SW 1271 (cell line): Measurements from ENCODE around the gene STK11IP.

Experiments
- DNase-seq, 2 experiments: peaks; one replicate each; lab custom pipeline; 2025; lab: John Stamatoyannopoulos, UW

Gene STK11IP, protein sequence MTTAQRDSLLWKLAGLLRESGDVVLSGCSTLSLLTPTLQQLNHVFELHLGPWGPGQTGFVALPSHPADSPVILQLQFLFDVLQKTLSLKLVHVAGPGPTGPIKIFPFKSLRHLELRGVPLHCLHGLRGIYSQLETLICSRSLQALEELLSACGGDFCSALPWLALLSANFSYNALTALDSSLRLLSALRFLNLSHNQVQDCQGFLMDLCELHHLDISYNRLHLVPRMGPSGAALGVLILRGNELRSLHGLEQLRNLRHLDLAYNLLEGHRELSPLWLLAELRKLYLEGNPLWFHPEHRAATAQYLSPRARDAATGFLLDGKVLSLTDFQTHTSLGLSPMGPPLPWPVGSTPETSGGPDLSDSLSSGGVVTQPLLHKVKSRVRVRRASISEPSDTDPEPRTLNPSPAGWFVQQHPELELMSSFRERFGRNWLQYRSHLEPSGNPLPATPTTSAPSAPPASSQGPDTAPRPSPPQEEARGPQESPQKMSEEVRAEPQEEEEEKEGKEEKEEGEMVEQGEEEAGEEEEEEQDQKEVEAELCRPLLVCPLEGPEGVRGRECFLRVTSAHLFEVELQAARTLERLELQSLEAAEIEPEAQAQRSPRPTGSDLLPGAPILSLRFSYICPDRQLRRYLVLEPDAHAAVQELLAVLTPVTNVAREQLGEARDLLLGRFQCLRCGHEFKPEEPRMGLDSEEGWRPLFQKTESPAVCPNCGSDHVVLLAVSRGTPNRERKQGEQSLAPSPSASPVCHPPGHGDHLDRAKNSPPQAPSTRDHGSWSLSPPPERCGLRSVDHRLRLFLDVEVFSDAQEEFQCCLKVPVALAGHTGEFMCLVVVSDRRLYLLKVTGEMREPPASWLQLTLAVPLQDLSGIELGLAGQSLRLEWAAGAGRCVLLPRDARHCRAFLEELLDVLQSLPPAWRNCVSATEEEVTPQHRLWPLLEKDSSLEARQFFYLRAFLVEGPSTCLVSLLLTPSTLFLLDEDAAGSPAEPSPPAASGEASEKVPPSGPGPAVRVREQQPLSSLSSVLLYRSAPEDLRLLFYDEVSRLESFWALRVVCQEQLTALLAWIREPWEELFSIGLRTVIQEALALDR

DNA sequence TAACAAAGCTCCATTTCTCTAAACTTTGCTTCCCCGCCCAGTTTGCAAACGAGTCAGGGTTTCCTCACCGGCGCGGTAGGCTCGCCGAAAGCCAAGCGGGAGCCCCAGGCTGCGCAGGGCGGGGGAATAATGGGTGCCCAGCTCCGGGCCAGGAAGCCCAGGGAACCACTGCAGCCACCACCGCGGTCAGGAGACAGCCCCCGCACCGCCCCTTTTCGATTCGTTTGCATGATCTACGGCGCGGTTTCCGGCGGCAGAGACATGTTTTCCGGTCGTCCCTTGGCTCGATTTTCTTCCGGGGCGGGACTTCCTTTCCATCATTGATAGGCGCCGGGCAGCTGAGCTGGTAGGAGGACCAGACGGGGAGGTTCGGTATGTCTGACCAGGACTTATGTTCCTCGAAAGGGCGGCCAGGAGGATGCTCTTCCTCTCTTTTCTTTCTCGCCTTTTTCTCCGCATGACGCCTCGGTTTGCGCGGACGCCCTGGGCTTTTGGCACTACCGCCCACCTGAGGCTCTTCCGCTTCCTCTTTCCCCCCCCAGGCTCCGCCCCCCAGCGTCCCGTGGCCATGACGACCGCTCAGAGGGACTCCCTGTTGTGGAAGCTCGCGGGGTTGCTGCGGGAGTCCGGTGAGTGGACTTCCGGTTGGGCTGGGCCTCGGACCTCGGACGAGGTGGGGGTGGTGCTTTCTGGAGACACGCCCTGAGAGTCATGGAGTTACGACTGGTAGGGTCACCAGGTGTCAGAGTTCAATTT, at the start of gene STK11IP:
STK11IP (plus strand) TSS at position 306 of the 756 bp plus-strand sequence; CDS start at position 569, 263 bp downstream.
- peak; percentile 92 to 96 for DNase-seq

DNA sequence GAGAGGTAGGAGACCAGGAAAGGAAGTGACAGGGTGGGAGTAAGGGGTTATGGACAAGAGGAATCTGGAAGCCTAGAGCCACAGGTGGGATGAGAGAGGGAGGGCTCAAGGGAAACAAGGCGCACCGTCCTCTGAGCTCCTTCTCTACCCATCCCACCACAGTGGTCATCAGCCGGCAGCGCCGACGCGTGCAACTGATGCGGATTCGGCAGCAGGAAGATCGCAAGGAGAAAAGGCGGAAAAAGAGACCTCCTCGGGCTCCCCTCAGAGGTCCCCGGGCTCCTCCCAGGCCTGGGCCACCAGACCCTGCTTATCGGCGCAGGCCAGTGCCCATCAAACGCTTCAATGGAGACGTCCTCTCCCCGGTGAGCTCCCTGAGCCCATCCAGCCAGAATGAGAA, 48.7 kb upstream of the STK11IP start:
- DNase-seq: no peak

DNA sequence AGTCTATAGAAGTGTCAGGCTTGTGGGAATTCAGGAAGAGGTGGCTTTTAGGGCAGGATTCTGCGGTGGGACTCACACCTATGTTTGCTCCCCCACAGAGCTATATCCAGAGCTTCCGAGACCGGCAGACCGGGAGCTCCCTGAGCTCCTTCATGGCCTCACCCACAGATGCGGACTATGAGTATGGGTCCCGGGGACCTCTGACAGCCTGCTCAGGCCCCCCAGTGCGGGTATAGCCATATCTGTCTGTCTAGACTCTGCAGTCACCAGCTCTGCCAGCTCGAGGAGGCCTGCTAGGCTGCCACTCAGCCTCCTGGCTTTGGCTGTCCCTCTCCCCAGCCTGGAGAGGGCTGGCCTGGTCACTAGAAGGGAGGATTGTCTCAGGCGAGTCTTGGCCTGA, 48.0 kb upstream of the STK11IP start:
- DNase-seq: no peak

DNA sequence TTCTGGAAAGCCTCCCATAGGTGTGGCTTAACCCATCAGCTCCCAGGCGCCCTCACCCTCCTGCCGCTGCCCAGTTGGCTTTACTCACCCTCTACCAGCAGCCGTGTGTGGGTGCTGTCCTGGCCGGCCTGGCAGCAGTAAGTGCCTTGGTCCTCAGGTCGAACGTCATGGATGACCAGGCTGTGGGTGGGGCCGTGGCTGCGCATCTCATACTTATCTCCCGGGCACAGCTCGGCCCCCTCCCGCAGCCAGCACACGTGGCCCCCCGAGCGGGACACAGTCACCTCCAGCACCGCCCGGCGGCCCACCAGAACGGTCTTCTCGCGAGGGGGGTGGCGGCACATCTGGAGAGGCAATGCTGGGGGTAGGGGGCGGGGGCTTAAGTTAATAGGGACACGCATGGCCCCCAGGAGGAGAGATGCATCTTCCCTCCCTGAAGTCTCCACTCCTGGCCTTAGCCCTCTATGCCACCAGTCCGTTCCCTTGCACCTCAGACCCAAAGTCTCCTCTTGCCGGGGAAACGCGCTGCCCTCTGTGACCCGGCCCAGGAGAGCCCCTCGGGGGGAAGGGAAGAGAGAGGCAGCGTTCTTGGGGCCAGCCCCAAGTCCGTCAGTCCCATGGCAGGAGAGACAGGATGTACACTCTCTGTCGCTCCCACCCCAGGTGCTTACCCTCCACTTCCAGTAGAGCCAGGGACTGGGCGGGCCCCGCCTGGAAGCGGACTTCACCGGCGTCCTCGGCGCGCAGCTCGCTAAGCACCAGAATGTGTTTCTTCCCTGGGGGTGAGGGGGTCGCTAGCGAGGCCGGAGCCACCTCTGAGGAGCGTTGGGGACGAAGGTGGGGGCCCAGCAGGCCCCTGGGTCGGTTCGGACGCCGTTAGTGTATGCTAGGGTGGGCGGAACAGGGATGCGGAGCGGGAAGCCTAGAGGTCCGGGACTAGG, 45.9 kb upstream of the STK11IP start:
- DNase-seq: peak in 1 of 2 experiments; percentile 34

DNA sequence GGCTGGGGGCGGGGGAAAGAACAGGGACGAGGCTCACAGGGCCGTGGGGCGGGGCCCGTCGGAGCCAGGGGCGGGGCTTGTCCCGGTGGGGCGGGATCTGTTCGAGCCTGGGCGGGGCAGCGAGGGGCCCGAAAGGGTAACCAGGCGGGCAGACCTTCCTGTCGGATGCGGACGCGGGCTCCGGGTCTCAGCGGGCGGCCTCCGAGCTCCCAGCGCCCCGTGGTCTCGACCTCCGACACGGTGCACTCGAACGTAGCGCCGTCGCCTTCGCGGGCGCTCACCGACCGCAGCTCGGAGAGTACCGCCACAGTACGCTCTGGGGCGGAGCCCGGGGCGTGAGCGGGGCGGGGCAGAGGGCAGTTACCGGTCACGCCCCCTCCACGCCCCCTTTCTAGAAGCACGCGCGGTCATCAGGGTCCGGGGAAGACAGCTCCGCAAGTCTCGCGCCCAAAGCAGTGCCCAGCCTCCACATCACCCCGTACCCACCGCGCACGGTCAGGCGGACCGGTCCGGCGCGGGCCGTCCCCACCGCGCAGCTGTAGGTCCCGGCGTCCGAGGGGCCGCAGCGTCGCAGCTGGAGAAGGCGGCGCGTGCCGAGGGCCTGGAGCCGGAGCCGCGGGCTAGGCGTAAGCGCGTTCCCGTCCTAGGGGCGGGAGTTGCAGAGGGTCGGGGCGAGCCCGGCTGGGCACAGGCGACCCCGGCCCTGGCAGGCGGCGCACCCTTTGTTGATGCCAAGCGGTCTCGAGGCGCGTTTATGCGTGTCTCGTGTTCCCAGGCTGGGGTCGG, 45.1 kb upstream of the STK11IP start:
- peak; percentile 36 to 74 for DNase-seq

DNA sequence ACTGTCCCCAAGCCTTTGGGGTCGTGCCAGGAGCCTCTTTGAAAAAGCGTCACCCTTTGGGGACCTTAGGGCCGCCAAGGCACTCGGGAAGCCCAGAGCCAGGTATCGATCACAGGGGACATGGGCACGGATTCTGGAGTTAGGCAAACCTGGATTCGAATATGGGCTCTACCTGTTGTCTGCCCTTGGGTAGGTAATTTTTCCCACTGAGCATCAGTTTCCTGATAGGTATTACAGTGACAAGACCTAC, 44.6 kb upstream of the STK11IP start:
- no peak for DNase-seq

DNA sequence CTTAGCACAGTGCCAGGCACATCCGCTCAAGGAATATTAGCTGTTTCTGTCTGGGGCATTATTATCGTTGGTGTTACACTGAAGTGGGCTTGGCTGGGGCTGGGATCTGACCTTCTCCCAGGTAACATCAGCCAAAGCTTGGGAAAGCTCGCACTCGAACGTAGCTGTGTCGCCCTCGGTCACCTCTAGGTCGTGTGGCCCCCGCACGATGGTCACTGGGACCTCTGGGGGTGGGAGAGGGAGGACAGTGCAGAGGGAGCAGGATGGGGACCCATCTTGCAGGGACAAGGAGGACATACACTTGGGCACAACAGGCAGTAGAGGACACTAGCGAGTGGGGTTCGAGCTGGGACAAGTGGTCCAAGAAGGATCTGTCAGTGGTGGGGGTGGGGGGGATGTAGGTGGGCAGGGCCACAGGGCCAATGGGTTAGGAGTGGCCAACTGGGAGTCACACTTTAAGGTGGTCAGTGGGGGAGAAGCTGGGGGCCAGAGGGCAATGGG, 44.1 kb upstream of the STK11IP start:
- DNase-seq: no peak

DNA sequence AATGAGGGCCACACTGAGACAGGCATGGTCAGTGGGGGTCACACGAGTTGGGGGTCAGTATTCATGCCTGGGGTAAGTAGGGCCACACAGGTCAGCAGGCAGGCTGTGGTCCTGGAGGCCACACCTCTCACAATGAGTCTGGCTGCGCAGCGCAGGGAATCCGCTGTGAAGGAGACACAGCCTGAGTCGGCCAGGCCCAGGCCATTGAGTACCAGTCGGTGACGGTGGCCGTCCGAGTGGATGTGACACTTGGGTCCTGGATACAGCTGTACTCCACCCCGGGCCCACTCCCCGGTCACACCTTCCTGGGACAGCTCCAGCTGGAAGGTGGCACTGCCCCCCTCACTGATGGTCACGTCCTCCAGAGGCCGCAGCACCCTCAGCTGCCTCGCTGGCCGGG, 43.3 kb upstream of the STK11IP start:
- DNase-seq: no peak

DNA sequence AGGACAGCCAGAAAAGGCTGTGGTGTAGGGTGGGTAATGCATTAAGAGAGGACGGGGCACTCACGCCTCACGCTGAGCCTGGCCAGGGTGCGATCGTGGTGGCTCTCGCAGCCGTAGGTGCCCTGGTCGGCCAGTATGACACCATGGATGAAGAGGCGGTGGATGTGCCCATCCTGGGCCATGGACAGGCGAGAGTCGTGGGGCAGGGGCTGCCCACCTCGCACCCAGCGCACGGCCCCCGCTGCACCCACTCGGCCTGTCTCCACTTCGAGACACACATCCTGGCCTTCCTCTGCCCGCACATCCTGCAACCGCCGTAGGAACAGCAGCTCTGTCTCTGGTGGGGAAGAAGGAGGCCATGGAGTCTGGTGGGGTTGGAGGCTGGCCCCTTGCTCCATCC, 41.7 kb upstream of the STK11IP start:
- no peak for DNase-seq

DNA sequence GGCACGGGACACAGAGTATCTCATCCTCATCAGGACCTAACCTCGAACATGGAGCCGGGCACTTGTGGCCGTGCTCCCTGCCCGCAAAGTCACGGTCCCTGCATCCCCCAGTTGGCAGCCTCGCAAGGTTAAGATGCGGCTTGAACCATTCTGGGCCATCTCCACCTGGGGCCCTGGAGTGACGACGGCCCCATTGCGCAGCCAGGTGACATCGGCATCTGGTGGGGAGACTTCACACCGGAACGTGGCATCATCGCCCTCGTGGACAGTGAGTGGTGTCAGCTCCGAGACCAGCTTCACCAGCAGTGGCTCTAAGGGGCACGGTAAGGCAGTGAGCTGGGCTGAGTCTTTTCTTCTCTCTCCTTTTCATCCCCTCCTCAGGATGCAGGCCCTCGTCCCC, 41.2 kb upstream of the STK11IP start:
- no peak for DNase-seq

DNA sequence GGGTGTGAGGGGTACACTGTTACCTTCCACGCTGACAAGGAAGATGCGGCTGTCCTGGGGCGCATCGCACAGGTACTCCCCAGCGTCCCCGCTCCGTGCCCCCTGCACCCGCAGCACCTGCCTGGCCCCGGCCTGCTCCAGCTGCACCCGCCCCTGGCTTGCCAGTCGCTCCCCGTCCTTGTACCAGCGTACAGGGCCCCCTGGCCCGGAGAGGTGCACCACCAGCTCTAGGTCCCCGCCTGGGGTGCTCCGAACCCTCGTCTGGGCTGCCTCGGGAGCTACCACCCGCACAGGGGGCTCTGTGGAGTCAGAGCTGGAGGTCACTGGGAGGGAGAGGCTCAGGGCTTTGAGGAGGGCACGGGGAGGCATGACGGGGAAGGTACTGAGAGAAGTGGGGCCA, 40.3 kb upstream of the STK11IP start:
- DNase-seq: no peak

DNA sequence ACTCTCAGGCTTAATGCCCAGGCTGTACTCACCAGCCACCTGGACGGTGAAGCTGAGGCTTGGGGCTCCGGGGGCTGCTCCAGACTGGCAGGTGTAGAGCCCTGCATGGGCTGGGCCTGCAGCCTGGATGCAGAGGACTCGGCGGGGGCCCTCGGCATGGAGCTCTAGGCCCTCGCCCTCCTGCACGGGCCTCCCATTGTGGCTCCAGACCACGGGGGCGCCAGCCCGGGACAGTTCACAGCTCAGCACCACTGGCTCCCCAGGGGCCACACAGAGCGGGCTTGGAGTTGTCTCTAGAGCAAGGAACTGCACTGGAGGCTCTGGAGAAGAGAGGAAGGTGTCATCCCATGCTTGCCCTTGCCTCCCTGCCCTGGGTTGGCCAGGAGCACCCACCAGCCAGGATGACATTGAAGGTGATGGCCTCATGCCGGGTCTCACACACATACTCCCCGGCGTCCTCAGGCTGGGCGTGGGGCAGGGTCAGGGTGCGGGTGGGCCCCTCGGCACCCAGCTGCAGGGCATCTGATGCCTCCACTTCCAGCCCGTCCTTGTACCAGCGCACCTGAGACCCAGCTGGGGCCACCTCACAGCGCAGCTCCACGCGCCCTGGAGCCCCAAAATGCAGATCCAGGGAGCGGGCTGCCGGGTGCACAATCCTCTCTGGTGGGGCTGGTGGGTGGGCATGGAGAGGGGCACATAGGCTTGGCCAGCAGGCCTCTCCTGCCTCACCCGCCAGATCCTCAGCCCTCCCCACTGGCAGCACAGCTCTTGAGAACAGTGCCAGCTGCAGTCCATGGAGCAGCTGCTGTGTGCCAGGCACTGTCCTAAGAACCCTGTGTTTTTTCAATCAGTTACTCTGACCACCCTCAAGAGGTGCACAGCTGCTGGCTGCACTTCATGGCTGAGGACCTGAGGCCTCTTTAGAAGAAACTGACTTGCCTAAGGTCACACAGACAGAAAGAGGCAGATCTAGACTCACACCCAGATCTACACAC, 39.6 kb upstream of the STK11IP start:
- no peak for DNase-seq

DNA sequence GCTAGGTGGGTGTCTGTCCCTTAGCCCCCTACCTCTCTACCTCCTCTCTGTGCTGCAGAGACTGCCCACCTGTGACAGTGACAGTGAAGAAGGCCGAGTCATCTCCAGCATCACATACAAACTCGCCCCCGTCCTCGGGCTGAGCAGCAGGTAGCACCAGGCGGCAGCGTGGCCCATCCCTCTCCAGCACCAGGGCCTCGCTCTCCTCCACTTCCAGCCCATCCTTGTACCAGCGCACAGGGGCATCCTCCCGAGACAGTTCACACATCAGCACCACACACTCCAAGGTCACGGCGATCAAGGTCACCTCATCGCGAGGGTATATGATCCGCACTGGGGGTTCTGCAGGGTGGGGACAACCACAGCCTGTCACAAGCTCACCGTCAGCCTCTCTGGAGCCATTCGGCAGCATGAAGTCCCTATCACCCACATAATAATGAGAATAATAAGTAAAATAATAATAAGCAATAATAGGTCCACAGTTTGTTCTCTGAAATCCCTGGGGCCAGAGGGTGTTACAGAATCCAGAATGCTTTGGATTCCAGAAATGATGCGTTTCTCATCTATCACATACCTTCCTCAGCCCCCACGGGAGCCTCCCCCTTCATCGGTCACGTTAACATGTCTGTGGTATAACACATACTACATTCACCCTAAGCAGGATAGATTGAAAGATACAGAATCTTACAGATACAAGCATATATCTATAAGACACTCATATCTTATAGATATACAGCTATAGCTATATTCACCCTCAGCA, 38.3 kb upstream of the STK11IP start:
- DNase-seq: no peak

DNA sequence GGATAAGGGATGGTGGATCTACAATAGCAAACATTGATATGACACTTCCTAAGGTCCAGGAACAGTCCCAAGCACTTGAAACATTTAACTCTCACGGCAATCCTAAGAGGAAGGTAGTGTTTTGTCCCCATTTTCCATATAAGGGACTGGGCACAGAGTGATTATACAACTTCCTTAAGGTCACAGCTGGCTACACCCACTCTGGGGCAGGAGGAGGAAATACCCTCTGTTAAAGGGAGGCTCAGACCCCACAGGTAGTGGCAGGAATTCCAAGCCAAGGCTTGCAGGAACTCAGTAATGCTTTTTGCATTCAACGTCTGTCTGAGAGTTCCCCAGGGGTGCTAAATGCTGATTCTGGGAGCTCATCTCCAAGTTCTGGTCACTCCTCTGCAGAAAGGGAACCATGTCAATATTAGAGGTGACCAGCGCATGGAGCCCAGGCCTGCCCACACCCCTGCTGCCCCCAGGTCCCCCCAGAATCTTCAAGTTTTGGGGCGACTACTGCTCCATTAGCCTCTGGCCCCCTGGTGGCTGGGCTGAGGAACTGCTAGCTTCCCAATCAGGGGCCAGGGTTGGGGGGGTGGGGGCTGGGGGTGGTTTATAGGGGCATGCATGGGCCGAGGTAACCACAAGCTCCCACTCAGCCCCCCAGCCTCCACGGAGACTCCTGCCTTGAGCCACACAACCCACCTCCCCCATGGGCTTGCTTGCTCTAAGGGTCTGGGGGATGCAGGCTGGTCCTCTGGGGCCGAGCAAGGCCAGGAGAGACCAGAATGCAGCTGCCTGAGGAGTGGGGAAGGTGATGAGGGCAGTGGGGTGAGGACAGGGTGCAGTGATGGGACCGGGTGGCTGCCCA, 37.4 kb upstream of the STK11IP start:
- no peak for DNase-seq

DNA sequence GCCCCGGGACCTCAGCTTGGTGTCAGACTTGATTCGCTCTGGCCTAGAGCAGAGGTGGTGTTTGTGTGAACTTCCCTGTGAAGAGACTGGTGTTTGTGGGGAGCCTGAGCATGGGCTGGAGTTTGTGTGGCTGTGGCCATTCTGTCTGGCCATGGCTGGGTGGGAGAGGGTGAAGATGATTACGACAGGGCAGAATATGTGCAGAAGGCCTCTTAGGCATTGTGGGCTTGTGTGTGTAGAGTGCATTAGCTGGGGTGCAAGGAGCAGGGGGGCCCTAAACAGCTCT, 36.8 kb upstream of the STK11IP start:
- no peak for DNase-seq

DNA sequence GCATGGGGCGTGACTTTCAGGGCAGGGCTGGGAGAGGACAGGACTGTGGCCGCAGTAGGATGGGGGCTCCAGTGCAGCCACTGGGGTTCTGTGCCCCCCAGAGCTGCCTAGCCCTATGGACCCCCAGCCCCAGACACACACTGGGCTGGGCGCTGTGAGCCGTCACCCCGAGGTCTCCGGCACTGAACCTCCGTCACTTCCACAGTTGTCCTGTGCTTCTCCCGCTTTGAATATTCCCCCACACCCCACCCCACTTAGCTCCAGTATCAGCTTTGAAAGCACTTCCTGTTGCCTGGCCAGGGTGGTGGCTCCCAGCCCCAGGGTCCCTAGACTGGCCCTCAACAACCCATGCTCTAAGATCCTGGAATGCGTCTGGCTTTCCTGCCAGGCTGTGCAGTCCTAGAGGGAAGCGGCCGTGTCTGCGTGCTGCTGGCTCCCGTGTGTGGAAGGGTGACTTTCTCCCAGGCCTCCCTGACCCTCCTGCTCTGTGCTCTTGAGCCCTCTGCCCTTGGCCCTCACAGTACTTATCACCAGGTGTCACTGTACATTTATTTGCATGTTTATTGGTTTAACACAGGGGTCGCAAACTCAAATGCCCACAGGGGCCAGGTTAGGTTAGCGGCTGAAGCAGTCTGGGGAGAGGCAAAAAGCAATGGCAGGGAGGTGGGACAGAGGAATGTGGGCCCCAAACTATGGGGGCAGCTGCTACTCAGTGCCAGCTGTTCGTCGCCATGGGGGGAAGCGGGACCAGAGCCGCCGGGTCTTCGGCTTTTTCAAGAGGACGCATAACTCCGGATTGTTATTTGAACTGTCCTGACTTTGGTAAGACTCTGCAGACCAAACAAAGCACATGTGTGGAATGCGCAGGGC, 36.2 kb upstream of the STK11IP start:
- DNase-seq: no peak
